H1 (cell line): ENCODE measurements around the gene KSR2. TPM values are rescaled to one million over a fixed set of nuclear protein-coding genes. Genes with fewer than 3 reads are reported as not detected.

Experiments
- CHD2 ChIP-seq: IDR thresholded peaks from 2 replicates; pipeline ENCODE4 v1.6.1; 2012; ENCODE audit warnings: low read length, improper control_type of control experiment
- CHD7 ChIP-seq: fragments of 300-600 bp; sonication (generic); IDR thresholded peaks from 2 replicates; pipeline ENCODE4 v1.7.1; 2012; ENCODE audit warnings: low read length, moderate library complexity, mild to moderate bottlenecking, inconsistent platforms; ENCODE audit not compliant: insufficient replicate concordance
- RXRA ChIP-seq: IDR thresholded peaks from 2 replicates; pipeline ENCODE4 v1.6.1; 2011; ENCODE audit warnings: low read depth, mild to moderate bottlenecking, low read length, moderate library complexity; ENCODE audit not compliant: insufficient read depth
- polyA plus RNA-seq, 7 experiments: library from polyadenylated mRNA; depleted of rRNA in 3 of 7; stranded (reverse) in 5 of 7; unstranded in 2 of 7; fragments of >200 nt in 5 of 7; fragments of 200-250 nt in 2 of 7; gene quantifications; 1 replicate in 5 of 7; 2 replicates in 1 of 7; 4 replicates in 1 of 7; pipeline versions ENCODE4 v1.2.1 to v1.2.3, GENCODE V29; 2011 to 2013; ENCODE audit warnings: missing spikeins in 2 of 7, mixed read lengths in 2 of 7
- total RNA-seq: library from RNA; stranded (reverse); fragmentation: NEBNext Ultra II Directional; extraction: Animal tissue kit (Norgen Biotek cat#: 25700); gene quantifications from 2 replicates; pipeline ENCODE4 v1.2.1, GENCODE V29; 2021

The KSR2 gene
- total and polyA plus RNA-seq, 2 of the 8 experiments (the other 6 are each of a cell fraction or from before 2014, with no cell fraction given), result 0.74 to 2.2 TPM

- TF ChIP-seq CHD7, result no peak
- no peak for TF ChIP-seq RXRA
- TF ChIP-seq CHD2, result no peak
Observed at GRCh38 chr12:117686911-117687377, 281.8 kb downstream of the KSR2 start (continued).
